Left ventricle myocardium inferior (tissue), 1 donor: ENCODE measurements around the gene ZNF474. TPM values are rescaled to one million over a fixed set of nuclear protein-coding genes. Genes with fewer than 3 reads are reported as not detected.

Source experiments
- DNase-seq: peaks from one replicate; pipeline ENCODE4 v3.0.0-alpha.2; 2020
- H3K27ac ChIP-seq: fragments of 200-600 bp; replicated peaks from 2 replicates; pipeline ENCODE4 v1.8.0; 2021
- H3K27me3 ChIP-seq: fragments of 200-600 bp; 2 replicates; pipeline ENCODE4 v1.8.0; 2021; ENCODE audit warnings: low read depth
- H3K36me3 ChIP-seq: fragments of 200-600 bp; 2 replicates; pipeline ENCODE4 v1.8.0; 2021
- H3K4me1 ChIP-seq: fragments of 200-600 bp; 2 replicates; pipeline ENCODE4 v1.8.0; 2021
- H3K4me3 ChIP-seq: fragments of 200-600 bp; 2 replicates; pipeline ENCODE4 v1.8.0; 2021; ENCODE audit warnings: mild to moderate bottlenecking, moderate library complexity
- H3K9me3 ChIP-seq: fragments of 200-600 bp; replicated peaks from 2 replicates; pipeline ENCODE4 v1.8.0; 2021
- CTCF ChIP-seq: fragments of 200-600 bp; IDR thresholded peaks from 2 replicates; pipeline ENCODE4 v1.8.0; 2021; ENCODE audit warnings: antibody characterized with exemption, mild to moderate bottlenecking, borderline replicate concordance
- intact Hi-C: fragments of 100-400 bp; cut with micrococcal nuclease; formaldehyde crosslinking; loops from one replicate; pipeline ENCODE4 v1.11.0; 2022
- total RNA-seq: library from RNA; stranded (reverse); fragmentation: NEBNext Ultra II Directional; extraction: Animal tissue kit (Norgen Biotek cat#: 25700); gene quantifications from one replicate; pipeline ENCODE4 v1.2.1, GENCODE V29; 2021
- donor health status: DM: no; HTN: yes; CAD: no; lungs with severe emphysema.

Gene ZNF474
- total RNA-seq, 1 donor from 2014 or later, result not detected

GRCh38 chr5:122149321-122150090 lies 20.2 kb downstream of the ZNF474 start:
- H3K27ac ChIP-seq, result no peak overlapping the region
- no peaks in the 10 kb centered on the region for H3K4me1 ChIP-seq
- no peaks in the 10 kb centered on the region for H3K36me3 ChIP-seq
- H3K4me3 ChIP-seq, result no peak overlapping the region
- no peak for DNase-seq
- H3K27me3 ChIP-seq, result no peaks in the 10 kb centered on the region
- no peak for TF ChIP-seq CTCF
- no peaks in the 10 kb centered on the region for H3K9me3 ChIP-seq
- intact Hi-C loops, result no loop called here

GRCh38 chr5:122150215-122150614 lies 20.9 kb downstream of the ZNF474 start:
- no peak overlapping the region for H3K27ac ChIP-seq
- no peak for TF ChIP-seq CTCF
- H3K36me3 ChIP-seq, result no peaks in the 10 kb centered on the region
- DNase-seq, result no peak
- no peaks in the 10 kb centered on the region for H3K9me3 ChIP-seq
- no peaks in the 10 kb centered on the region for H3K27me3 ChIP-seq
- H3K4me1 ChIP-seq, result no peaks in the 10 kb centered on the region
- no peak overlapping the region for H3K4me3 ChIP-seq
- intact Hi-C loops, result no loop called here

GRCh38 chr5:122151640-122152039 lies 22.3 kb downstream of the ZNF474 start:
- Histone ChIP-seq H3K9me3 (no peaks in the 10 kb centered on the region), H3K4me1 (no peaks in the 10 kb centered on the region), H3K4me3 (no peak overlapping the region), H3K36me3 (no peaks in the 10 kb centered on the region), H3K27me3 (no peaks in the 10 kb centered on the region), H3K27ac (no peak overlapping the region)
- TF ChIP-seq CTCF, result no peak
- no peak for DNase-seq
- intact Hi-C loops, result no loop called here

- H3K27ac ChIP-seq, result no peak overlapping the region
- no peaks in the 10 kb centered on the region for H3K36me3 ChIP-seq
- intact Hi-C loops, result no loop called here
- no peak for TF ChIP-seq CTCF
- H3K27me3 ChIP-seq, result no peaks in the 10 kb centered on the region
- H3K4me3 ChIP-seq, result no peak overlapping the region
- DNase-seq, result no peak
- no peaks in the 10 kb centered on the region for H3K4me1 ChIP-seq
- no peaks in the 10 kb centered on the region for H3K9me3 ChIP-seq
Measured at GRCh38 chr5:122152266-122152900, 23.0 kb downstream of the ZNF474 start.

GRCh38 chr5:122153230-122153629 lies 23.9 kb downstream of the ZNF474 start:
- DNase-seq, result no peak
- Histone ChIP-seq H3K4me1 (no peaks in the 10 kb centered on the region), H3K4me3 (no peak overlapping the region), H3K27me3 (no peaks in the 10 kb centered on the region), H3K36me3 (no peaks in the 10 kb centered on the region), H3K27ac (no peak overlapping the region), H3K9me3 (no peaks in the 10 kb centered on the region)
- TF ChIP-seq CTCF, result no peak
- intact Hi-C loops, result no loop called here
